ENCODE data around the gene TICAM1.

DNA sequence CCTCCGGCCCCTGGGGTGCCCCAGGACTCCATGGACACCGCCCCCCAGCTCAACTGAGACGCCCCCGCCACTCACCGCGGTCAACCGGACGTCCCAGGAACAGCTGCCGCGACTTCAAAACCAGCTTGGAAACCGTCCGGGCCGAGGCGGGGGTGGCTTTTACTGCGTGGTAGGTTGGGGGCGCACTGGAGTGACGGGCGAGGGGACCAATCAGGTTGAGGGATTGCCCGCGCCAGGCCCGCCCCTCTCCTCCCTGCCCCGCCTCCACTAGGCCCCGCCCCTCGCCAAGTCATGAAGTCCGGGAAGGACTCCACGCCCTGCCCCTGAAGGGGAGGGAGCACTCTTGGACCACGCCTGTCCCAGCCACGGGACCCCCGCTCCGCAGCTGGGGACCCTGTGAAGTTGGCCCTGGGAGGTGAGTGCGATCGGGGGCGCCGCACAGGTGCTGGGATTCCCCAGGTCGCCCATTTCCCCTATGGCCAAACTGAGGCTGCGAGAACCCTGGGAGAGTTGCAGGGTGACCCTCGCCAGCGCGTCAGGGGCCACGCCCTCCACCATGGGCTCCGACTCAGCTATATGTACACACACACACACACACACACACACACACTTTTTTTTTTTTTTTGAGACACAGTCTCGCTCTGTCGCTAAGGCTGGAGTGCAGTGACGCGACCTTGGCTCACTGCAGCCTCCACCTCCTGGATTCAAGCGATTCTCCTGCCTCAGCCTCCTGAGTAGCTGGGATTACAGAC lies 36.2 kb upstream of the TICAM1 start, which contains the start of gene PLIN3:
- TF ChIP-seq ZNF138 (CRISPR knock-in tag; conservative IDR thresholded peaks at IDR 0.05) = no peak
- TF ChIP-seq E2F1 (CRISPR knock-in tag; IDR thresholded peaks at IDR 0.05) = no peak
- TF ChIP-seq ZNF232 (CRISPR knock-in tag; IDR thresholded peaks at IDR 0.05) = no peak
- TF ChIP-seq MLX (CRISPR knock-in tag; IDR thresholded peaks at IDR 0.05) = no peak
